ENCODE results near the gene FGF10.

FGF10 gene

DNA sequence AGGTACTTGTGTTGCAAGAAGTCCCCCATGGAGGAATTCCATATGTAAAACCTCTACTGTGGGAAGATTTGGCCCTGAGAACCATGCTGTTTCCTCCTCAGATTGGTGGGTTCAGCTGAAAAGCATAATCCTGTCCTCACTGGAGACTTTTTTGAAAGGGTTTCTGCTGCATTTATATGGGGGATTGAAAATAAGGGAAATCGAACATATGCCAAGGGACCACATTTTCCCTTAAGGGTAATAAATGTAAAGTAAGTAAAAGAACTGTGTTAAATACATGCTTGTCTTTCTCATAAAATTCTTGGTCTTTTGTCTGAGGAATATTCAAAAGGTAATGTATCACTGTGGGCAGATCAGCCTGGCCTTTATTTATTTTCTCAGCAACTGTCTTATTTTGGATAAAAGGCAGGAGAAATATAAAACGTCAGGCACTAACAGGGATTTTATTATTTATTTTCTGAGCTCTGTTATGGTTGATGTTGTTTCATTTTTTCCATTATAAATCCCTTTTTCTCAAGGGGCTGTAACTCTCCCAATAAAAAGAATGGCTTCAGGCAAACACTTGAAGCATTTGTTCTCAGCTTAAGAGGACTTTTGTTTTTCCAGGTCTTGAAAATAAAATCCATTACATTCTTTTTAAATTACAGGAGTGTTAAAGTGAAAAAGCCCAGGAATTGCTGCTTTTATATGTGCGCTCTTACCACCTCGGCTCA lies 131.4 kb downstream of the FGF10 start:
- DNase-seq (ENCODE audit: low read depth in 2 of 2), result no peak

GRCh38 chr5:44257221-44257620 lies 132.0 kb downstream of the FGF10 start:
- no peak for DNase-seq (ENCODE audit: low read depth in 2 of 2)
